Mucosa of descending colon (tissue), 3 donors: Measurements from ENCODE around the gene PADI1. TPM values are rescaled to one million over a fixed set of nuclear protein-coding genes. Genes with fewer than 3 reads are reported as not detected.

Experiments used
- ATAC-seq: fragments of 200-7000 bp; cut with Tn5 transposase; one replicate; pipeline ENCODE4 v1.9.1; 2020; ENCODE audit warnings: mild to moderate bottlenecking, moderate library complexity
- DNase-seq, 3 donors: peaks; one replicate each; pipeline ENCODE4 v3.0.0-alpha.2; 2020
- H3K36me3 ChIP-seq: fragments of 200-600 bp; one replicate; pipeline ENCODE4 v1.8.0; 2021; ENCODE audit warnings: low read depth, mild to moderate bottlenecking
- H3K4me1 ChIP-seq: fragments of 200-600 bp; one replicate; pipeline ENCODE4 v1.8.0; 2021; ENCODE audit warnings: low read depth, mild to moderate bottlenecking
- H3K4me3 ChIP-seq: fragments of 200-600 bp; one replicate; pipeline ENCODE4 v1.8.0; 2021; ENCODE audit warnings: mild to moderate bottlenecking
- H3K9me3 ChIP-seq: fragments of 200-600 bp; one replicate; pipeline ENCODE4 v1.8.0; 2021; ENCODE audit warnings: mild to moderate bottlenecking
- intact Hi-C, 2 donors: fragments of 100-400 bp; cut with DNase I in 1 of 2; cut with micrococcal nuclease in 1 of 2; formaldehyde crosslinking; loops; one replicate each; pipeline versions ENCODE4 v1.11.0 to v1.11.1; 2022; cut with DNase I, micrococcal nuclease
- long read RNA-seq, 2 donors: library from polyadenylated mRNA; unstranded; transcript quantifications; one replicate each; pipeline ENCODE4 v2.0.0, GENCODE V29; 2019 to 2021
- total RNA-seq, 3 donors: library from RNA; stranded (reverse); fragmentation: NEBNext Ultra II Directional in 2 of 3; extraction: Animal tissue kit (Norgen Biotek cat#: 25700) in 2 of 3; gene quantifications; one replicate each; pipeline versions ENCODE4 v1.2.1 to v1.2.4, GENCODE V29; 2021 to 2023
- TF ChIP-seq, protein P1 (sequence below): fragments of 200-600 bp; IDR thresholded peaks from one replicate; pipeline ENCODE4 v1.8.0; 2022; ENCODE audit warnings: antibody characterized with exemption, mild to moderate bottlenecking
- donor health status: DM: no; HTN: no; CAD: no; lungs with moderate emphysema.
- donor health status: DM: no; HTN: no; CAD: no.
- donor health status: DM: no; HTN: yes; CAD: no.

Gene PADI1, protein sequence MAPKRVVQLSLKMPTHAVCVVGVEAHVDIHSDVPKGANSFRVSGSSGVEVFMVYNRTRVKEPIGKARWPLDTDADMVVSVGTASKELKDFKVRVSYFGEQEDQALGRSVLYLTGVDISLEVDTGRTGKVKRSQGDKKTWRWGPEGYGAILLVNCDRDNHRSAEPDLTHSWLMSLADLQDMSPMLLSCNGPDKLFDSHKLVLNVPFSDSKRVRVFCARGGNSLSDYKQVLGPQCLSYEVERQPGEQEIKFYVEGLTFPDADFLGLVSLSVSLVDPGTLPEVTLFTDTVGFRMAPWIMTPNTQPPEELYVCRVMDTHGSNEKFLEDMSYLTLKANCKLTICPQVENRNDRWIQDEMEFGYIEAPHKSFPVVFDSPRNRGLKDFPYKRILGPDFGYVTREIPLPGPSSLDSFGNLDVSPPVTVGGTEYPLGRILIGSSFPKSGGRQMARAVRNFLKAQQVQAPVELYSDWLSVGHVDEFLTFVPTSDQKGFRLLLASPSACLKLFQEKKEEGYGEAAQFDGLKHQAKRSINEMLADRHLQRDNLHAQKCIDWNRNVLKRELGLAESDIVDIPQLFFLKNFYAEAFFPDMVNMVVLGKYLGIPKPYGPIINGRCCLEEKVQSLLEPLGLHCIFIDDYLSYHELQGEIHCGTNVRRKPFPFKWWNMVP
- under 1 TPM; 0.25 to 0.65 (median 0.38) TPM for total RNA-seq
- long read RNA-seq, donor 1: 0 reads
- long read RNA-seq, donor 2: 0 reads

DNA sequence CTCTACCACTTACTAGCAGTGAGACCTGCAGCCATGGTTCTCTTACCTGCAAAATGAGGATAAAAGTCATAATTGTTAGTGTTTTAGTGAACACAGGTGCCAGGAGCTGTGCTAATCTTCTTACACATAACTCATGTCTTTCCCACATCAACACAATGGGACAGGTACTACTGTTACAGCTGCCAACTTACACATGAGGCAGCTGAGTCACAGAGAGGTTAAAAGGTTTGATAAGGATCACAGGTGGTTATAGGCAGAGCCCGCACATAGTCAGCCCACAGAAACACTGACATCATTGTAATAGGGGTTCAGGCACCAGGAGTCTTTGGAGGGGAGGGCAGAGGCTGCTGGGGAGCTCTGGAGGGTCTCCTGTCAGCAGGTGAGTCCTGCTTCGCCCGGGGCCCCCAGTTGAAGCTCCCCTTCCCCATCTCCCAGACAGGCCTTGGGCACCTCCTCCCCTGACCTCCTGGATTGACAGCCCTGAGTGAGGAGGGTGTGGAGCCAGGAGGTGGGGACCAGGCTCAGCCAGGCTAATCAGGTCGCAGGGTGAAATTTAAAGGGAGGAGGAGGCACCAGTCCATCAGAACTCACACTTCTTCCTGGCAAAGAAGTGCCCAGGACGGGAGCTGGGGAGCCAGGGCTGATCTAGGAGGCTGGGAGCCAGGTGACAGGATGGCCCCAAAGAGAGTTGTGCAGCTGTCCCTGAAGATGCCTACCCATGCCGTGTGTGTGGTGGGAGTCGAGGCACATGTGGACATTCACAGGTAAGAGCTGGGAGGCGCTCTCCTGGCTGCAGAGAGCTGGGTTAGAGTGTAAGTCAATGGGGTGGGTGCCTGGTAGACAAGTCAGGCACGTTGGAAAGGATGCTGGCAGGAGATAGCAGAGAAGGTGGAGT is at the start of gene PADI1:
TSS of gene PADI1 (plus strand) at position 583 of the 895 bp plus-strand sequence. CDS start at position 673, 90 bp downstream.
- Histone ChIP-seq H3K4me1 (no peaks in the 10 kb centered on the region), H3K4me3 (no peak within 1 kb of the TSS), H3K9me3 (no peaks in the 10 kb centered on the region), H3K36me3 (no peaks in the 10 kb centered on the region)
- DNase-seq (peak in 2 of 3 donors; percentile 17 to 23), ATAC-seq (no peak)
- TF ChIP-seq, protein P1, sequence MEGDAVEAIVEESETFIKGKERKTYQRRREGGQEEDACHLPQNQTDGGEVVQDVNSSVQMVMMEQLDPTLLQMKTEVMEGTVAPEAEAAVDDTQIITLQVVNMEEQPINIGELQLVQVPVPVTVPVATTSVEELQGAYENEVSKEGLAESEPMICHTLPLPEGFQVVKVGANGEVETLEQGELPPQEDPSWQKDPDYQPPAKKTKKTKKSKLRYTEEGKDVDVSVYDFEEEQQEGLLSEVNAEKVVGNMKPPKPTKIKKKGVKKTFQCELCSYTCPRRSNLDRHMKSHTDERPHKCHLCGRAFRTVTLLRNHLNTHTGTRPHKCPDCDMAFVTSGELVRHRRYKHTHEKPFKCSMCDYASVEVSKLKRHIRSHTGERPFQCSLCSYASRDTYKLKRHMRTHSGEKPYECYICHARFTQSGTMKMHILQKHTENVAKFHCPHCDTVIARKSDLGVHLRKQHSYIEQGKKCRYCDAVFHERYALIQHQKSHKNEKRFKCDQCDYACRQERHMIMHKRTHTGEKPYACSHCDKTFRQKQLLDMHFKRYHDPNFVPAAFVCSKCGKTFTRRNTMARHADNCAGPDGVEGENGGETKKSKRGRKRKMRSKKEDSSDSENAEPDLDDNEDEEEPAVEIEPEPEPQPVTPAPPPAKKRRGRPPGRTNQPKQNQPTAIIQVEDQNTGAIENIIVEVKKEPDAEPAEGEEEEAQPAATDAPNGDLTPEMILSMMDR: no peak
- intact Hi-C loops: no loop called here

DNA sequence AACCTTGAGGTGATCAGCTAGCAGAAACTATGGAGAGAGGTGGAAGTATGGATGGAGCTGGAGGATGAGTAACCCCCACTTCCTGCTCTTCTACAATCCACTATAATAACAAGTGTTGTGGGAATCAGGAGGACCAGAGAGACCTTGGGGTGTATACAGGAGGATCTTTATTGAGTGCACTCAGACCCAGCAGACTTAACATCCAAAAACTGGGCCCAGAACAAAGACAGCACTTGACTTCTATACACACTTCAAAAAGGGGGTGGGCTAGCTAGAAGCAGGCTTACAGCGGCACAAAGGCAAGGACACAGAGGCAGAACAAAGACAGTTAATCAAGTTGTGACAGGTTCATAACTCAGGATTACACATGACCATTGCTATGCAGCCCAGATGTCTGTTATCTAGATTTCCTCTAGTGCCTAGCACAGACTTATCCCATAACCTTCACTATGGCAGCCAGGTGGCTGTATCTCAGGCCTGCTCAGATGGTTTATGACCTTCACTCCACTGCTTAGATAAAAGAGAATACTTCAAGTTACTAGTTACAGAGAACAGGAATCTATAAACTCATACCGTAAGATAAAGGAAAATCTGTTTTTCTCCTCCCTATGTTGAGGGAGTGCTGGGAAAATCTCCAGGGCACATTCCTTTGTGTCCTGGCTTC is 49.5 kb upstream of the PADI1 start:
- intact Hi-C loops: no loop called here
- TF ChIP-seq, protein P1: no peak
- Histone ChIP-seq H3K9me3 (peaks cover 34% of the 10 kb centered on the region), H3K4me1 (no peaks in the 10 kb centered on the region), H3K36me3 (no peaks in the 10 kb centered on the region), H3K4me3 (no peak overlapping the region)
- DNase-seq (no peak), ATAC-seq (peak; percentile 36)

DNA sequence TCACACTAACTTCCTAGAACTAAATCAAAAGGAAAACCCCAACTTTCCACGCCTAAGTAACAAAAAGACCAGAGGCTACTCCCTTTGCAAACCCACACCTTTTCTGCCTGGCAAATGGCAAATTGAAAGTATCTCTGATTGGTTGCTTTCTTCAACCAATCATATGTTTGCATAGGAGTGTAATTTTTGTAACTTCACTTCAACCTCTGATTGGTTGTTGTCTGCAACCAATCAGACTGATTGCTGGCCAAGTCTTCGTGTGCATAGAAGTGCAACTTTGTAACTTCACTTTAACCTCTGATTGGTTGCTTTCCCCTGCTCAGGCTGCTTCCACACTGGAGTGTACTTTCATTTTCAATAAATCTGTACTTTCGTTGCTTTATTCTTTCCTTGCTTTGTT is 48.8 kb upstream of the PADI1 start:
- TF ChIP-seq, protein P1: no peak
- DNase-seq: no peak
- no peaks in the 10 kb centered on the region for H3K36me3 ChIP-seq
- H3K4me3 ChIP-seq: no peak overlapping the region
- intact Hi-C loops: no loop called here
- peak; percentile 54 for ATAC-seq
- no peaks in the 10 kb centered on the region for H3K4me1 ChIP-seq
- H3K9me3 ChIP-seq: peaks cover 34% of the 10 kb centered on the region

DNA sequence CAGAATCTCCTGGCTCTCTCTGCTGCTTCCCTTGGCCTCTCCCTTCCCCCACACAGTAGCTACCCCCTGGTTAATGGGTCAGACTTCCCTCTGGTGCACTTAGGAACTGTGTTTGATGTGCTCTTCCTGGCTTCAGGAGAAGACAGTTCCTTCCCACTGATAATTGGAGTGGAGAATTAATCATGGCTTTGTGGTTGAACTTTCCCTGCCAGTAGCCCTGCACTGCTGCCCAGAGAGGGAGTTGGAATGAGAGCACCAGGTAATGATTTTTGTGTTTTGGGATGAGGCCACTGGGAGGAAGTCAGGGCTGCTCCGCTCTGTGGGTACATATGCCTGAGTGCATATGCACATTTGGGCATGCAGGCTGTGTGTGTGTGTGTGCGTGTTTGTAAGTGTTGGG is 46.0 kb upstream of the PADI1 start:
- Histone ChIP-seq H3K4me3 (no peak overlapping the region), H3K36me3 (no peaks in the 10 kb centered on the region), H3K9me3 (peaks cover 22% of the 10 kb centered on the region), H3K4me1 (no peaks in the 10 kb centered on the region)
- DNase-seq (no peak), ATAC-seq (no peak)
- intact Hi-C loops: no loop called here
- TF ChIP-seq, protein P1: no peak
